ENCODE data around the gene STUB1. TPM values are rescaled to one million over a fixed set of nuclear protein-coding genes. Genes with fewer than 3 reads are reported as not detected.

The STUB1 gene
- total RNA-seq, 1 experiment from 2014 or later, result 102 TPM

- Histone ChIP-seq H2BK20ac (ENCODE audit: low read depth, low read length, poor library complexity, severe bottlenecking) (no peak overlapping the region), H3K9ac (ENCODE audit: extremely low read depth, insufficient read length, low read length) (no peak overlapping the region), H3K27ac (ENCODE audit: insufficient read length, low read depth, low read length) (no peak overlapping the region), H4K8ac (replicated peaks; ENCODE audit: insufficient read length, low read depth, low read length) (no peak overlapping the region), H3K56ac (ENCODE audit: insufficient read length, low read depth, low read length) (no peak overlapping the region), H3K79me2 (ENCODE audit: insufficient read depth, low read length) (no peaks in the 10 kb centered on the region; the same call in 1 of the 2 replicates), H3K4me1 (ENCODE audit: insufficient read depth, low read length) (no peaks in the 10 kb centered on the region), H3K4ac (ENCODE audit: low read depth, low read length) (no peak overlapping the region), H2AK5ac (ENCODE audit: insufficient read length, low read length) (no peak overlapping the region), H3K4me2 (ENCODE audit: insufficient read depth, insufficient read length, low read length) (no peak overlapping the region), H3K79me1 (ENCODE audit: insufficient read depth, low read depth, low read length, poor library complexity, severe bottlenecking) (no peaks in the 10 kb centered on the region), H3K23me2 (ENCODE audit: insufficient read length, low read depth, low read length, poor library complexity, severe bottlenecking) (peaks cover 6% of the 10 kb centered on the region), H3K27me3 (ENCODE audit: insufficient read depth, low read length) (no peaks in the 10 kb centered on the region), H3T11ph (ENCODE audit: low read length) (no peak overlapping the region), H4K5ac (ENCODE audit: insufficient read length, low read depth, low read length) (no peak overlapping the region), H2BK120ac (ENCODE audit: low read depth, low read length, poor library complexity, severe bottlenecking) (no peak overlapping the region), H4K91ac (ENCODE audit: insufficient read length, low read depth, low read length) (no peak overlapping the region), H3K9me3 (ENCODE audit: control insufficient read depth, low read depth, low read length) (no peaks in the 10 kb centered on the region), H4K20me1 (ENCODE audit: control insufficient read depth, insufficient read depth, insufficient read length) (no peaks in the 10 kb centered on the region), H2BK12ac (ENCODE audit: insufficient read length, low read depth, low read length) (no peak overlapping the region), H3K14ac (ENCODE audit: insufficient read depth, low read length) (no peak overlapping the region), H2BK5ac (ENCODE audit: insufficient read length, low read length) (no peak overlapping the region), H3K18ac (ENCODE audit: insufficient read length, low read depth, low read length) (no peak overlapping the region), H2AFZ (ENCODE audit: low read length) (no peak overlapping the region), H2BK15ac (ENCODE audit: low read depth, low read length) (no peak overlapping the region), H3K23ac (ENCODE audit: insufficient read length, low read depth, low read length) (no peak overlapping the region)
- no peak overlapping the region for H3K27ac Mint-ChIP-seq
- H3K36me3 Mint-ChIP-seq (ENCODE audit: insufficient read depth in 1 of 3, low read depth in 3 of 3), result peaks cover 11 to 27% (median 27%) of the 10 kb centered on the region in 3 experiments; a peak in 6 of 7 replicates
- no peak overlapping the region for H3K4me3 Mint-ChIP-seq
- H3K9me3 Mint-ChIP-seq, result no peaks in the 10 kb centered on the region
- no CpG with 5 or more reads among the region's 19 CpGs for WGBS (ENCODE audit: extremely low coverage, insufficient read length, low lambda C conversion rate)
- TF ChIP-seq CTCF (conservative IDR thresholded peaks at IDR 0.05), result no peak
- H3K4me1 Mint-ChIP-seq, result peaks cover 13 to 16% of the 10 kb centered on the region in 2 experiments
- peaks cover 3% of the 10 kb centered on the region; the same call in 1 of the 2 replicates for H3K27me3 Mint-ChIP-seq (ENCODE audit: low read depth)
- no peak for DNase-seq
These were observed 7.8 kb upstream of the STUB1 start for GRCh38 chr16:672371-672770.

All from H9 (cell line).